B cell (primary cell): ENCODE data around the gene TMC5.

ENCODE experiments used
- EZH2 ChIP-seq: IDR thresholded peaks from 2 replicates; pipeline ENCODE4 v1.6.1; 2012; ENCODE audit warnings: borderline replicate concordance, low read depth, mild to moderate bottlenecking, moderate library complexity, low read length; ENCODE audit not compliant: insufficient read depth, poor library complexity, severe bottlenecking
- TF ChIP-seq, protein P1 (sequence below): fragments of 200-600 bp; IDR thresholded peaks from one replicate; pipeline ENCODE4 v1.8.0; 2022; ENCODE audit warnings: antibody characterized with exemption, mild to moderate bottlenecking

GRCh38 chr16:19446886-19447285, 29.2 kb downstream of the TMC5 start:
- TF ChIP-seq, protein P1, sequence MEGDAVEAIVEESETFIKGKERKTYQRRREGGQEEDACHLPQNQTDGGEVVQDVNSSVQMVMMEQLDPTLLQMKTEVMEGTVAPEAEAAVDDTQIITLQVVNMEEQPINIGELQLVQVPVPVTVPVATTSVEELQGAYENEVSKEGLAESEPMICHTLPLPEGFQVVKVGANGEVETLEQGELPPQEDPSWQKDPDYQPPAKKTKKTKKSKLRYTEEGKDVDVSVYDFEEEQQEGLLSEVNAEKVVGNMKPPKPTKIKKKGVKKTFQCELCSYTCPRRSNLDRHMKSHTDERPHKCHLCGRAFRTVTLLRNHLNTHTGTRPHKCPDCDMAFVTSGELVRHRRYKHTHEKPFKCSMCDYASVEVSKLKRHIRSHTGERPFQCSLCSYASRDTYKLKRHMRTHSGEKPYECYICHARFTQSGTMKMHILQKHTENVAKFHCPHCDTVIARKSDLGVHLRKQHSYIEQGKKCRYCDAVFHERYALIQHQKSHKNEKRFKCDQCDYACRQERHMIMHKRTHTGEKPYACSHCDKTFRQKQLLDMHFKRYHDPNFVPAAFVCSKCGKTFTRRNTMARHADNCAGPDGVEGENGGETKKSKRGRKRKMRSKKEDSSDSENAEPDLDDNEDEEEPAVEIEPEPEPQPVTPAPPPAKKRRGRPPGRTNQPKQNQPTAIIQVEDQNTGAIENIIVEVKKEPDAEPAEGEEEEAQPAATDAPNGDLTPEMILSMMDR = no peak
- TF ChIP-seq EZH2 = no peak
